H9 (cell line): Measurements from ENCODE around the gene ITGB2. TPM values are rescaled to one million over a fixed set of nuclear protein-coding genes. Genes with fewer than 3 reads are reported as not detected.
A peak's percentile ranks its signal among the peaks of the same experiment; 100 is the strongest.

Source experiments
- DNase-seq: peaks from one replicate; pipeline ENCODE4 v3.0.0-alpha.2; 2017
- H2AFZ ChIP-seq: one replicate; pipeline ENCODE4 v1.6.1; 2013; ENCODE audit warnings: mild to moderate bottlenecking, low read length, control low read depth, moderate library complexity
- H2AK5ac ChIP-seq: 2 replicates; pipeline ENCODE4 v1.6.1; 2013; ENCODE audit warnings: low read length, control low read depth, mixed read lengths; ENCODE audit not compliant: insufficient read length
- H2BK120ac ChIP-seq: one replicate; pipeline ENCODE4 v1.6.1; 2013; ENCODE audit warnings: low read depth, mild to moderate bottlenecking, low read length, control low read depth, inconsistent platforms; ENCODE audit not compliant: poor library complexity, severe bottlenecking
- H2BK12ac ChIP-seq: 2 replicates; pipeline ENCODE4 v1.6.1; 2013; ENCODE audit warnings: low read length, control low read depth, mixed read lengths, low read depth; ENCODE audit not compliant: insufficient read length
- H2BK15ac ChIP-seq: 2 replicates; pipeline ENCODE4 v1.6.1; 2013; ENCODE audit warnings: low read depth, low read length, control low read depth
- H2BK20ac ChIP-seq: one replicate; pipeline ENCODE4 v1.6.1; 2013; ENCODE audit warnings: low read depth, mild to moderate bottlenecking, low read length, control low read depth, inconsistent platforms; ENCODE audit not compliant: poor library complexity, severe bottlenecking
- H2BK5ac ChIP-seq: 2 replicates; pipeline ENCODE4 v1.6.1; 2013; ENCODE audit warnings: low read length, control low read depth, mixed read lengths; ENCODE audit not compliant: insufficient read length
- H3K14ac ChIP-seq: 2 replicates; pipeline ENCODE4 v1.6.1; 2013; ENCODE audit warnings: low read length, control low read depth; ENCODE audit not compliant: insufficient read depth
- H3K18ac ChIP-seq: 2 replicates; pipeline ENCODE4 v1.6.1; 2013; ENCODE audit warnings: low read depth, mild to moderate bottlenecking, mixed read lengths, low read length, control low read depth; ENCODE audit not compliant: insufficient read length
- H3K23ac ChIP-seq: 2 replicates; pipeline ENCODE4 v1.6.1; 2013; ENCODE audit warnings: low read length, control low read depth, mixed read lengths, low read depth; ENCODE audit not compliant: insufficient read length
- H3K23me2 ChIP-seq: 2 replicates; pipeline ENCODE4 v1.6.1; 2013; ENCODE audit warnings: low read depth, mild to moderate bottlenecking, mixed read lengths, low read length, control low read depth; ENCODE audit not compliant: insufficient read length, poor library complexity, severe bottlenecking
- H3K27ac ChIP-seq: 2 replicates; pipeline ENCODE4 v1.5.1; 2013; ENCODE audit warnings: low read length, control low read depth, mixed read lengths, low read depth; ENCODE audit not compliant: insufficient read length
- H3K27me3 ChIP-seq: 2 replicates; pipeline ENCODE4 v1.6.1; 2013; ENCODE audit warnings: low read length, control low read depth, inconsistent platforms; ENCODE audit not compliant: insufficient read depth
- H3K4ac ChIP-seq: 2 replicates; pipeline ENCODE4 v1.6.1; 2013; ENCODE audit warnings: low read depth, mild to moderate bottlenecking, control low read depth, inconsistent platforms, low read length, moderate library complexity
- H3K4me1 ChIP-seq: 2 replicates; pipeline ENCODE4 v1.6.1; 2013; ENCODE audit warnings: low read length, control low read depth, inconsistent platforms; ENCODE audit not compliant: insufficient read depth
- H3K4me2 ChIP-seq: 2 replicates; pipeline ENCODE4 v1.6.1; 2013; ENCODE audit warnings: low read length, control low read depth, mixed read lengths; ENCODE audit not compliant: insufficient read length, insufficient read depth
- H3K56ac ChIP-seq: 2 replicates; pipeline ENCODE4 v1.6.1; 2013; ENCODE audit warnings: low read depth, mild to moderate bottlenecking, mixed read lengths, low read length, control low read depth; ENCODE audit not compliant: insufficient read length
- H3K79me1 ChIP-seq: 2 replicates; pipeline ENCODE4 v1.6.1; 2013; ENCODE audit warnings: low read depth, mild to moderate bottlenecking, moderate library complexity, low read length, control low read depth, inconsistent platforms; ENCODE audit not compliant: insufficient read depth, poor library complexity, severe bottlenecking
- H3K79me2 ChIP-seq: 2 replicates; pipeline ENCODE4 v1.6.1; 2013; ENCODE audit warnings: low read length, control low read depth, inconsistent platforms; ENCODE audit not compliant: insufficient read depth
- H3K9ac ChIP-seq: 2 replicates; pipeline ENCODE4 v1.6.1; 2013; ENCODE audit warnings: low read length, control low read depth, mixed read lengths; ENCODE audit not compliant: insufficient read length; ENCODE audit errors: extremely low read depth
- H3K9me3 ChIP-seq: one replicate; pipeline ENCODE4 v1.6.1; 2013; ENCODE audit warnings: low read depth, low read length, inconsistent platforms; ENCODE audit not compliant: control insufficient read depth
- H3T11ph ChIP-seq: one replicate; pipeline ENCODE4 v1.6.1; 2013; ENCODE audit warnings: mild to moderate bottlenecking, low read length, control low read depth, inconsistent platforms
- H4K20me1 ChIP-seq: one replicate; pipeline ENCODE4 v1.6.1; 2013; ENCODE audit not compliant: control insufficient read depth, insufficient read length, insufficient read depth
- H4K5ac ChIP-seq: 2 replicates; pipeline ENCODE4 v1.6.1; 2013; ENCODE audit warnings: low read depth, mild to moderate bottlenecking, mixed read lengths, low read length, control low read depth; ENCODE audit not compliant: insufficient read length
- H4K8ac ChIP-seq: replicated peaks from 2 replicates; pipeline ENCODE4 v1.6.1; 2013; ENCODE audit warnings: low read length, control low read depth, mixed read lengths, low read depth; ENCODE audit not compliant: insufficient read length
- H4K91ac ChIP-seq: 2 replicates; pipeline ENCODE4 v1.6.1; 2013; ENCODE audit warnings: low read depth, mild to moderate bottlenecking, moderate library complexity, mixed read lengths, low read length, control low read depth; ENCODE audit not compliant: insufficient read length
- H3K27ac Mint-ChIP-seq, 3 experiments: 2 replicates in 2 of 3; 3 replicates in 1 of 3; pipeline ENCODE4 v1.8.0; 2020 to 2021; ENCODE audit warnings: mixed read lengths in 3 of 3, mild to moderate bottlenecking in 1 of 3, moderate library complexity in 1 of 3
- H3K27me3 Mint-ChIP-seq: 2 replicates; pipeline ENCODE4 v1.8.0; 2021; ENCODE audit warnings: low read depth, mild to moderate bottlenecking, moderate library complexity, mixed read lengths
- H3K36me3 Mint-ChIP-seq, 3 experiments: 2 replicates in 2 of 3; 3 replicates in 1 of 3; pipeline ENCODE4 v1.8.0; 2020 to 2021; ENCODE audit warnings: low read depth in 3 of 3, mixed read lengths in 3 of 3; ENCODE audit not compliant: insufficient read depth in 1 of 3
- H3K4me1 Mint-ChIP-seq, 2 experiments: 2 replicates each; pipeline ENCODE4 v1.8.0; 2020; ENCODE audit warnings: mixed read lengths in 2 of 2
- H3K4me3 Mint-ChIP-seq, 2 experiments: 2 replicates in 1 of 2; 3 replicates in 1 of 2; pipeline ENCODE4 v1.8.0; 2020 to 2021; ENCODE audit warnings: mild to moderate bottlenecking in 2 of 2, mixed read lengths in 2 of 2, moderate library complexity in 1 of 2
- H3K9me3 Mint-ChIP-seq, 2 experiments: 2 replicates in 1 of 2; 3 replicates in 1 of 2; pipeline ENCODE4 v1.8.0; 2020; ENCODE audit warnings: mild to moderate bottlenecking in 2 of 2, mixed read lengths in 2 of 2, moderate library complexity in 1 of 2
- CTCF ChIP-seq: fragments of 200-600 bp; sonication (generic); conservative IDR thresholded peaks from 3 replicates; pipeline ENCODE4 v1.8.0; 2021; ENCODE audit warnings: antibody characterized with exemption, mild to moderate bottlenecking
- WGBS: extraction: QIAGEN DNeasy Blood & Tissue Kit; methylation state at CpG from one replicate; pipeline ENCODE4 v1.1.7; 2013; ENCODE audit warnings: missing lambda C conversion rate, low lambda C conversion rate, mixed read lengths; ENCODE audit not compliant: insufficient read length; ENCODE audit errors: extremely low coverage; 5-methylcytosine and 5-hydroxymethylcytosine counted together
- total RNA-seq: library from RNA; stranded (reverse); gene quantifications from 2 replicates; pipeline ENCODE4 v1.2.1, GENCODE V29; 2021

The ITGB2 gene
- total RNA-seq, 1 experiment from 2014 or later = 1.1 TPM

GRCh38 chr21:44919111-44919912, 1.4 kb downstream of the ITGB2 start:
- Histone ChIP-seq H3K56ac (no peak overlapping the region), H3K9ac (no peak overlapping the region), H3K23ac (no peak overlapping the region), H4K8ac (no peak overlapping the region), H3K79me1 (no peaks in the 10 kb centered on the region), H2AFZ (no peak overlapping the region), H3K4me1 (peaks cover 3% of the 10 kb centered on the region; the same call in 1 of the 2 replicates), H2BK12ac (no peak overlapping the region), H3K4me2 (peak overlapping the region; percentile 46), H2BK5ac (no peak overlapping the region), H3K14ac (no peak overlapping the region), H2BK120ac (no peak overlapping the region), H3K27ac (no peak overlapping the region), H3K27me3 (peaks cover 46% of the 10 kb centered on the region; the same call in 1 of the 2 replicates), H2BK20ac (no peak overlapping the region), H4K91ac (no peak overlapping the region), H3K23me2 (no peaks in the 10 kb centered on the region), H4K5ac (no peak overlapping the region), H3T11ph (no peak overlapping the region), H3K9me3 (no peaks in the 10 kb centered on the region), H2AK5ac (no peak overlapping the region), H3K4ac (no peak overlapping the region), H3K79me2 (no peaks in the 10 kb centered on the region), H4K20me1 (no peaks in the 10 kb centered on the region), H2BK15ac (no peak overlapping the region), H3K18ac (no peak overlapping the region)
- peaks cover 63% of the 10 kb centered on the region for H3K27me3 Mint-ChIP-seq
- DNase-seq = no peak
- no peaks in the 10 kb centered on the region for H3K36me3 Mint-ChIP-seq
- no CpG with 5 or more reads among the region's 26 CpGs for WGBS
- no peaks in the 10 kb centered on the region; a peak in 1 of 5 replicates for H3K9me3 Mint-ChIP-seq
- H3K4me1 Mint-ChIP-seq = peaks cover 2 to 13% of the 10 kb centered on the region in 2 experiments
- peak overlapping the region; percentile 38 to 72; a peak in 4 of 5 replicates for H3K4me3 Mint-ChIP-seq
- no peak overlapping the region for H3K27ac Mint-ChIP-seq
- TF ChIP-seq CTCF = no peak
